Right cardiac atrium (tissue), 5 donors: ENCODE data around the gene TMOD2. TPM values are rescaled to one million over a fixed set of nuclear protein-coding genes. Genes with fewer than 3 reads are reported as not detected.

Source experiments
- ATAC-seq, 2 donors: fragments of 200-7000 bp; cut with Tn5 transposase; one replicate each; pipeline versions ENCODE4 v1.8.0 to v1.9.1; 2020; ENCODE audit warnings: moderate library complexity in 2 of 2, mild to moderate bottlenecking in 1 of 2
- DNase-seq, 3 donors: peaks; one replicate each; pipeline ENCODE4 v3.0.0-alpha.2; 2020
- H3K27ac ChIP-seq: one replicate; pipeline ENCODE4 v1.5.1; 2013; ENCODE audit warnings: mild to moderate bottlenecking, low read length, control low read depth, moderate library complexity
- H3K27me3 ChIP-seq: one replicate; pipeline ENCODE4 v1.6.1; 2013; ENCODE audit not compliant: control insufficient read depth, insufficient read depth
- H3K4me1 ChIP-seq: one replicate; pipeline ENCODE4 v1.6.1; 2013; ENCODE audit warnings: low read length; ENCODE audit not compliant: control insufficient read depth, insufficient read depth
- H3K4me3 ChIP-seq: one replicate; pipeline ENCODE4 v1.5.1; 2013; ENCODE audit warnings: low read length, control low read depth
- H3K9me3 ChIP-seq: one replicate; pipeline ENCODE4 v1.6.1; 2013; ENCODE audit warnings: low read length; ENCODE audit not compliant: control insufficient read depth
- WGBS: extraction: QIAGEN DNeasy Blood & Tissue Kit; methylation state at CpG from one replicate; pipeline ENCODE4 v1.1.7; 2013; 5-methylcytosine and 5-hydroxymethylcytosine counted together
- intact Hi-C, 4 donors: fragments of 100-400 bp; cut with DNase I; formaldehyde crosslinking; loops; one replicate each; pipeline versions ENCODE4 v1.11.0 to v1.14.0; 2022 to 2023
- polyA plus RNA-seq: library from polyadenylated mRNA; stranded (reverse); fragments of 200-250 nt; gene quantifications from one replicate; pipeline ENCODE4 v1.2.3, GENCODE V29; 2013
- total RNA-seq, 4 donors: library from RNA; stranded (reverse); fragmentation: NEBNext Ultra II Directional; extraction: Animal tissue kit (Norgen Biotek cat#: 25700); gene quantifications; one replicate each; pipeline ENCODE4 v1.2.1, GENCODE V29; 2021
- donor health status: healthy with polysubstance abuse.
- donor health status: DM: no; HTN: yes; CAD: no.
- donor health status: DM: no; HTN: no; CAD: no.
- donor health status: DM: no; HTN: yes; CAD: no; lungs with severe emphysema.
- donor health status: DM: yes; HTN: yes; CAD: no.

The TMOD2 gene
- total and polyA plus RNA-seq, 5 donors = 3.6 to 17.8 (median 13.4) TPM

DNA sequence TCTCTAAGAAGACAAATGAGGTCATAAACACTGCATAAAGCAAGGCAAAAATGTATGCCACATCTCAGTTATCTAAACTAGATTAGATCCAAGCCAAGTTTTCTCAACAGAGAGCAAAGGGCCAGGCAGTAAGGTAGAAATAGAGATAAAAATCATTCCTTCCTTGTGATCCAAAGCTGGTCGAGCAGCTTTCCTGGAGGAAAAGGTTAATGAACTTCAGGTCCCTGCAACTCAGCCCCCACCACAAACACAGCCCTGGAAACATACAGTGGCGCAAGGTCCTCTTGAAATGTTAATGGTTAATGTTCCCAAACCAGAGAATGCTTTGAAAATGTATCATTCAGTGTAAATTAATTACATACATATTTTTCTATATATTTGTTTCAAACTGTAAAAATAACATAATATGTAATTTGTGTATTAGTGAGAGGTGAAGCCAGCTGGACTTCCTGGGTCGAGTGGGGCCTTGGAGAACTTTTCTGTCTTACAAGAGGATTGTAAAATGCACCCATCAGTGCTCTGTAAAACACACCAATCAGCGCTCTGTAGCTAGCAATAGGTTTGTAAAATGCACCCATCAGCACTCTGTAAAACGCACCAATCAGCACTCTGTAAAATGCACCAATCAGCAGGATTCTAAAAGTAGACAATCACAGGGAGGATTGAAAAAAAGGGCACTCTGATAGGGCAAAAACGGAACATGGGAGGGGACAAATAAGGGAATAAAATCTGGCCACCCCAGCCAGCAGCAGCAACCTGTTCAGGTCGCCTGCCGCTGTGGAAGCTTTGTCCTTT is 31.0 kb upstream of the TMOD2 start:
- 86% methylated on average over 8 of the region's 8 CpGs for WGBS
- Histone ChIP-seq H3K4me1 (peaks cover 9% of the 10 kb centered on the region), H3K4me3 (no peak overlapping the region), H3K27ac (peak overlapping the region; percentile 37), H3K27me3 (no peaks in the 10 kb centered on the region), H3K9me3 (no peaks in the 10 kb centered on the region)
- ATAC-seq = no peak
- intact Hi-C loops = no loop called here
- no peak for DNase-seq

DNA sequence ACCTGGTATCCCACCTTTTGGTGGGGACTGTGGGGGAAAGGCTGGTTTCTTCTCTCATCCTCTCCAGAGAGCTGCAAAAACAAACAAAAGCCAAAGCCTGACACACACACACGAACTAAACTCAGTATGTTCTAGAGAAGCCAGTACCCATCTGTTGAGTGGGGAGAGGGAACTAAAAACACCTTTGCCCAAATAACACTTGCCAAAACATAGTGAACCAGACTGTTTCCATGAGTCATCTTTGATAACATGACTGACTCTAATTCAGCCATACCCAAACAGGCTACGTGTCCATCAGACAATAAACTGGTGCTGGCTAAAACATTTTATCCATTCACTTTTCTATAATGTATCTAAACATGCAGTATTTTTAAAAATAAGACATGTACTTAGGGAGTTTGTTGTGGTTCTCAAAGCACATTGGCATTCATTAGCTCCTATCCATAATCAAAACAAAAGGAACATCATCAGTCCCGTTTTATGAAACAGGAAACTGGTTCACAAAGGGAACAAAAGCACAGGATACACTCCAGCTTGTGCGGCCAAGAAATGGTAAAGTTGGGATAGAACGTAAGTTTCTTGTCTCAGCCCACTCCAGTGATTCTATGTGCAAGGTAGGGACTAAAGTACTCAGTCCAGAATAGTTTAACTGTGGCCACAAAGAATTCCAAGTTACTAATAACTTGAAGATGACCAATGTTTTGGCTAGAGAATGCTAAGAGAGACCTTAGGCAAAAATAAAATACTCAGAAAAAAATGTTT is 30.0 kb upstream of the TMOD2 start:
- intact Hi-C loops = no loop called here
- DNase-seq (no peak), ATAC-seq (peak; percentile 34 to 89)
- Histone ChIP-seq H3K27me3 (no peaks in the 10 kb centered on the region), H3K9me3 (no peaks in the 10 kb centered on the region), H3K4me1 (peaks cover 9% of the 10 kb centered on the region), H3K4me3 (no peak overlapping the region), H3K27ac (peak overlapping the region; percentile 37)
- WGBS = 52% methylated on average over 5 of the region's 5 CpGs

DNA sequence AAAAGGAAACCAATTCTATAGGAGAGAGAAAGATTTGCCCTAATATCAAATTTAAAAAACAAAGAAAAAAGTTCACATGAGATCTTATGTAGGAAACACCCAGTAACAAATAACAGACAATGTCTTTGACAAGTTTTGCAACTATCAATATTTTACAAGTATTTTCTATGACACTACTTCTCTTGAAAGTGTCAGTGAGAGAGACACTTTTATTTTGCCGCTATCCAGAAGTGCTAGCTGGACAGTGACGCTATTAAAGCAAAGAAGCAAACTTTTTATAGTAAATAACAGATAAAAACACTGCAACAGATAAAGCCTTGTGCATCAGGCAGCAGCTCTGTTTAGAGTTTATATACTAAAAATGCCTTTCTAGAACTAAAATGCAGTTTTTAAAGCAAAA is 27.2 kb upstream of the TMOD2 start:
- WGBS = 29% methylated on average over 2 of the region's 2 CpGs
- Histone ChIP-seq H3K9me3 (no peaks in the 10 kb centered on the region), H3K27ac (no peak overlapping the region), H3K4me1 (peaks cover 21% of the 10 kb centered on the region), H3K4me3 (no peak overlapping the region), H3K27me3 (no peaks in the 10 kb centered on the region)
- DNase-seq = no peak
- intact Hi-C loops = no loop called here
- ATAC-seq = no peak

DNA sequence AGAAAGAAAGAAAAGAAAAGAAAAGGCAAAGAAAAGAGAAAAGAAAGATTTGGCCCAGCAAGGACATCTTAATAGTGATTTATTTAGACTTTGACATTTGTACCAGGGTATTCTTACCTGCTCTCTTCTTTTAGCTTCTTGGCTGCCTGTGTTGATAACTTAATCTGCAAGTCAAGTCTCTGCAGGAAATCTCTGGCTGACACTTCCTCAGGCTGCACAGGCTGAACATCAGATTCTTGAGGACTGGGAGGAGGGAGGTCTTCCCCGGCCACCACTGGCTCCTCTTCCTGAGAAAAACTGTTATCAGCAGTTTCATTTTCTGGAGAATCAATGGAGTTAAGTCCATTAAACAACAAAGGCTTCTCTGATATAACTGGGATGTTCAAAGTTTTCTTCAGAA is 26.7 kb upstream of the TMOD2 start:
- peaks cover 21% of the 10 kb centered on the region for H3K4me1 ChIP-seq
- intact Hi-C loops = no loop called here
- H3K27ac ChIP-seq = no peak overlapping the region
- no peak overlapping the region for H3K4me3 ChIP-seq
- no peaks in the 10 kb centered on the region for H3K9me3 ChIP-seq
- WGBS = 26% methylated on average over 1 of the region's 1 CpG
- H3K27me3 ChIP-seq = no peaks in the 10 kb centered on the region
- no peak for DNase-seq
- peak; percentile 39 to 47 for ATAC-seq

DNA sequence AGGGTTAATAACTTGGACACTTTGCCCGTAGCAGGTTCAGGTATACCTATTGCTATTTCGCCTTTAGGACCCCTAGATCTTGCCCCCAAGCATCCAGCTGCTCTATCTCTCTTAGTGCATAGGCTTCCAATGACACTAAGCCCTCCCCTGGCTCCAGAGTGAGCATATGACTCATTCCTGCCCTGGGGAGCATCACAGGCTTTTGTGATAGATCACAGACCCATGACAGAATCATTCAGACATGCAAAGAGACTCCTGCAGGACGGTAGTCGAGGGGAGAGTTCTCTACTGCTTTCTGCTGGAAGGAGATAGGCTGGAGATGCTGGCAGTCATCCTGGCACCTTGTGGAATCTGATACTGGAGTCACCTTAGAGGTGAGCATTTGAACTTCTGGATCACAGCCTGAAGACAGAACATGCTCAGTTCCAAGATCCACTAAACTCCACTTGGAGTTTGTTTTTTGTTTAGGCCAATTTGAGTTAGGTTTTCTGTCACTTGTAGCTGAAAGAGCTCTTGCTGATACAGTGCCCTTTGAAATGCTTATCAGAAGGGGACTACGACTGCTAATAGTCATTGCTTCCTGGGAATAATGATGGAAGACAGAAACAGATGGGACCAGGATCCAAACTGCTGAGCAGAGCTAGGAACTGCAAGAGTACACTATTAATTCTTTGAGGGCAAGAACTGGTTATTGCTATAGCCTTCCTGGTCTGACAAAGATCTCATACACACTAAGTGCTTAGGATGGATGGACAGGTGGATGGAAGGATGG is 24.9 kb upstream of the TMOD2 start:
- DNase-seq = peak in 2 of 3 donors; percentile 51 to 58
- 19% methylated on average over 5 of the region's 5 CpGs for WGBS
- Histone ChIP-seq H3K4me1 (peaks cover 16% of the 10 kb centered on the region), H3K27me3 (no peaks in the 10 kb centered on the region), H3K9me3 (no peaks in the 10 kb centered on the region), H3K4me3 (no peak overlapping the region), H3K27ac (peak overlapping the region; percentile 55)
- peak; percentile 92 to 96 for ATAC-seq
- intact Hi-C loops = no loop called here

DNA sequence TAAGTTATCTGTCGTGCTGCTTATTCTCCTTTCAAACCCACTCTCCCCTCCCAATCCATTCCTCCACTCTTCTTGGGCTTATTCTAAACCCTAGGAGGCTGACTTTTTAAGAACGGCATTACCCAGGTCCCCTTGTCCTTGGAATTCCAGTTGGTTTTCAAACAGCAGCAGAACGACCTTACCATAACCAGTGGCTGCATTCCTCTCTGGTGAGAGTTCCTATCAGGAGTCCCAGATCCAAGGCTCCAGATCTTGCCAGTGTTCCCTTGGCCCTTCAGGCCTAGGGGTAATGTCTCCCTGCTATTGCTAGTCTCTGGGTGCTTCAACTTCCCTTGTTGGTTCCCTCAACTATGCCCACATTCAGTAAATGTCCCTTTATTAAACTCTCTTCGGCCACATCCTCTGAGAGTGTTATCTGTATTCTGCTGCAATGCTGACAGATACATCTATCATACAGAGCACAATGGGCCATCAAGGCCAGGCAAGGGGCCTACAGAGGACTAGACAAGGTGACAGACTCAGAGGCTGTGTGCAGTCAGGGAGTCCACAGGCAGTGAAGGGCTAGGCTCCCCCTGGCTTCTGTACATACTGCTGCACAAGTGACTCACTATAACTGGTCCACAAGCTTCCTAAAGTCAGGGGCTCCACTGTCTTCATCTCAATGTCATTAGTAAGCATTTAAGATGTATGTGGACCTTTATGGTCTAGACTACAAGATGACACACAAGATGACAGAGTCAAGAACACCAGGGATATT is 24.1 kb upstream of the TMOD2 start:
- Histone ChIP-seq H3K27ac (peak overlapping the region; percentile 8), H3K4me1 (peaks cover 16% of the 10 kb centered on the region), H3K9me3 (no peaks in the 10 kb centered on the region), H3K4me3 (no peak overlapping the region), H3K27me3 (no peaks in the 10 kb centered on the region)
- ATAC-seq = no peak
- intact Hi-C loops = no loop called here
- DNase-seq = no peak
- 77% methylated on average over 4 of the region's 4 CpGs for WGBS

DNA sequence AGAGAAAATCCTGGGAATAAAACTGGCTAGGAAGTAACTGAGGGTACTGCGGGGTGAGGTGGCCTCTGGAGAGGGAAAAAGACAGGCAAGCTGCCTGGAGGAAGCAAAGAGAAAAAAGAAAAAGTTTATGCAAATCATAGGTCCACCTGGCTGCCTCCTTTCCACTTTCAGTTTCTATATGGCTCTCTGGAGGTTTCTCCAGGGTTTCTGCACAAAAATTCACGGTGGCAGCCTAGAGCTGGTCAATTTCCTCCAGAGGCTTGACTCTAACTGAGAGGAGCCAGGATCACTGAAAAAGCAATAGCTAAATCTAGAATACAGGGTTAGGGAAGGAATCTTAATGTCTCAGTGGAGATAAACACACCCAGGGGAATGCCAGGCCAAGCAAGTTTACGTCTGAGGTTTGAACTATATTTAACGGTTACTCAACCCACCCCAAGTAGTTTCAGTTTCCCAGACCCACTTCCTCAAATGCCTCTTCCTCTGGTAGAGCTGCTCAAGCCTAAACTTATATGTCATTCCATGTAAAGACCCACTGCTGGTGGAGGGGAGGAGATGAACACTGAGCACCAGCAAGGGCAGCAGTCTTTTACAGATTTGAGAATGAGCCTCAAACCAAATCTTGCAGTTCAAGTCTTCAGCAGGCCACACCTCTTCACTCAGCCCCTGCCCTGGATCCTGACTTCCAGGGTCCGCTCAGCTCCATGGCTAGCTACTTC is 19.7 kb upstream of the TMOD2 start:
- Histone ChIP-seq H3K4me1 (peaks cover 16% of the 10 kb centered on the region), H3K9me3 (no peaks in the 10 kb centered on the region), H3K27me3 (no peaks in the 10 kb centered on the region), H3K4me3 (peak overlapping the region; percentile 28), H3K27ac (peak overlapping the region; percentile 60)
- intact Hi-C loops = no loop called here
- 36% methylated on average over 5 of the region's 5 CpGs for WGBS
- no peak for DNase-seq
- peak; percentile 64 to 76 for ATAC-seq

DNA sequence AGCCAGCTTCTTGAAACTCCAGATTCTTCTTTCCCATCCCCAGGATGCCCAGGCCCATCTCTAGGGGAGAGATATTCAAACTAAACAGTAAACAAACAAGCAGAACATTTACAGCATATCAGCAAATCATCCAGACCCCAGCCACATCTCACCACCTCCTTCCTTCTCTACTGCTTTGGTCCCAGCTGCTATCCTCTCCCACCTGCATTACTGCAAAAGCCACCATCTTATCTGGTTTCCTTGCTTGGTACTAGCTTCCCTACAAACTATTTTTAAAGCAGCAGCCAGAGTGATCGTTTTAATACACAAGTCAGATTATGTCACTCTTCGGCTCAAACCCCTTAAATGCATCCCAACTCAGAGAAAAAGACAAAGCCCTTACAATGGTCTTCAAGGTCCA is 18.8 kb upstream of the TMOD2 start:
- WGBS = 50% methylated on average over 2 of the region's 2 CpGs
- Histone ChIP-seq H3K27me3 (no peaks in the 10 kb centered on the region), H3K4me1 (peaks cover 8% of the 10 kb centered on the region), H3K4me3 (no peak overlapping the region), H3K27ac (no peak overlapping the region), H3K9me3 (no peaks in the 10 kb centered on the region)
- intact Hi-C loops = no loop called here
- ATAC-seq (no peak), DNase-seq (no peak)

DNA sequence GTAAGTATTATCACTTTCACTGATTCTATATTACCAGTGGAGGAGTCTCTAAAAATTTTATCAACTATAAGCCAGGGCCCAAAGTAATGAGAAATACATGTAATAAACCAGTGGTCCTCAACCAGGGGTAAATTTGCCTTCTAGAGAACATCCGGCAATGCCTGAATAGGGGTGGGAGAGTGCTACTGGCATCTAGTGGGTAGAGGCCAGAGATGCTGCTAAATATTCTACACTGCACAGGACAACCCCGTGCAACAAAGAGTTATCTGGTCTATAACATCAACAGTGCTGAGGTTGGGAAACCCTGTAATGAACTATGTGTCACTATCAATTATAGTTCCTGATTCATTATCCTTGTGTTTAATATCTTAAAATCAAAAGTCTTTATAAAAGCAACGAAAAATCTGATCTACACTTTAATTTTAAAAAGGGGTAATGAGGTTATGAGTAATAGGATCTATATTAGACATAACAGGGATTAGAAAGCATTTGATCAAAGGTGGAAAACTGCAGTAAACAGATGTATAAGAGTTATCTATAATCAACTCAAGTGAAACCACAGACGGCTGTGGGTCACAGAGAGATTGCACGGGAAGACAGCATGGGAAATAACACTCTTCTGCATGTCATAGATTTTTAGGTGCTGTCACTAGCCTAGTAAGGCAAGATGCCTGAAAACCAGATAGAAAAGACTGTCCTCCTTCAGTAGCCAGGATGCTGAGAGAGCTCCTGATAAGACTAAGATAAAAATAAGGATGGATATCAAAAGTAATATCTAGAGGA is 16.0 kb upstream of the TMOD2 start:
- no peak for DNase-seq
- Histone ChIP-seq H3K9me3 (no peaks in the 10 kb centered on the region), H3K4me1 (peaks cover 8% of the 10 kb centered on the region), H3K27ac (no peak overlapping the region), H3K4me3 (no peak overlapping the region), H3K27me3 (no peaks in the 10 kb centered on the region)
- intact Hi-C loops = no loop called here
- no peak for ATAC-seq
- WGBS = 61% methylated on average over 5 of the region's 5 CpGs
